Dedifferentiated amniotic fluid mesenchymal stem cell (primary cell): Measurements from ENCODE around the gene MFAP3L.
"Not testable (repeated sequence)": the region's sequence is repeated elsewhere in the genome, so short reads cannot be mapped to it uniquely, and the experiment has no call there.

Experiments
- DNase-seq: peaks from one replicate; pipeline ENCODE4 v3.0.0-alpha.2; 2016; ENCODE audit errors: extremely low spot score

Gene MFAP3L

DNA sequence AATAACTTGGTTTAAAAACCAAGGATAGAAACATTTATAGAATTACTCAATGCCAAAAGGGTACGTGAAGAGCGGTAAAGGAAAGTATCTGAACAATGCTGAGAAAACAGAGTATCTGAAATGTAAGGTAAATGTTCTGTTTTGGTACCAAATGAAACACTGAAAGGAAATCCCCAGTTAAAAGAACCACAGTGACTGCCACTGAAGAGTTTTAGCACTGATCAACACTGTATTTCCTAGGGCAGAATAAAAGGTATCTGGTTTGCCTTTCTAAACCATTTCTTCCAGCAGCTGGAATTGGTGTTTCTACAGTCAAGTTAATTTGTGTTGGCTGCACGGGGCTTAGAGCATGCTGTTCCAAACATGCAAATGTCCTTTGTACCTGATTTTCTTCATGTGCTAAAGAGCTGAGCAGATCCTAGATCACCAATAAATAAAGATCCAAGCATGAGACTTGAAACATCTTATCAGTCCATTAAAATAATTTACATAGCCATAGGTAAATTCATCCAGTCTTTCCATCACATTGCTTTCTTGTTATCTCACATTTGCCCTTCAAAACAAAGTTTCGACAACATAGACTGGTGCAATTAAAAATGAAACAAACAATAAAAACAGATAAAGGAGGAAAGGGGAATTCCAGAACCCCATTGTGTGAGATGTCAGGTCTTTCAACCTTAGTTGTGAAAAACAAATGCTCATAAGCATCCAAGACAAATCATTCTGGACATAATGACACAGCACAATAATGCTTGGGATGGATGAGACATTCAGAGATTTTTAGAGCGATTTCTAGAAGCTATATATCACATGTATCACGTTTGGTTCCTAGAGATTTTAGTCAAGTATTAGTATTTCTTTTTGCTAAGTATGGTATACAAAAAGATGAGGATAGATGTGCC, 38.6 kb downstream of the MFAP3L start:
- DNase-seq, result no peak

GRCh38 chr4:169986369-169986768, 39.8 kb downstream of the MFAP3L start:
- DNase-seq, result no peak

DNA sequence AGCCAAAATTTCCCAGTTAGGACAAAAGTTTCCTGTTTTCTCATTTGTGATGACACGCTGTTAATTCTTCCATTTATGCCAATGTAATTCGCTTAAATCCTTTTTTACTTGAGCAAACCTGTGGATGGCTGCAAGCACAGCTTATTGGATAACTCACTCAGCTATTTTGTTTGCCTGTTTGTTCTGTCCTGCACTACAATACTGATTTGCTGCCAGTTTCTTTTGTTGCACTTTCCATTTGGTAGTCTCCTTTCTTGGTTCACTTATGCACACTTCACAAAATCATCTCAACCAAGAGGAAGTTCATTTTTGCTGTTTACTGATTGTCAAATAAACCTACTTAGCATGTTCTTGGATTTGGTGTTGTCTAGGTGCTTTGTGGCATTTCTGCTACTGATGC, 40.3 kb downstream of the MFAP3L start:
- DNase-seq, result no peak

- no peak for DNase-seq
These were observed 41.5 kb downstream of the MFAP3L start for GRCh38 chr4:169984745-169985144.

GRCh38 chr4:169984173-169984572, 42.0 kb downstream of the MFAP3L start:
- DNase-seq, result no peak

DNA sequence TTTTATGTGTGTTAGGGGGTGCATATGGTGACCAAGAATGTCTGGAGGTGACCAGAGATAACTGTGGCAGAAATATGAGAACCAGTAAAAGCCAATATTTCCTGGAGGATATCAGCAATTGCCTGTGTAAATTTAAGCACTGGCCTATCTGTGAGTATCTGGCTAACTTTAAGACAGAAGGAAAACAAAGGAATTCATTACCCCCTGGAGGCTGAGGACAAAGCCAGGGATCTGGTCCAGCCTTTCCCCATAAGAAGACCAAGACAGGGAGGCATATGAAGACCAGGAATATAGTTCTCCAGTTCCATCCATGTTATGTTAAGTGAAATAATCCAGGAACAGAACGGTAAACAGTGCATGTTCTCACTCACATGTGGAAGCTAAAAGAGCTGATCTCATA, 49.2 kb downstream of the MFAP3L start:
- no peak for DNase-seq

DNA sequence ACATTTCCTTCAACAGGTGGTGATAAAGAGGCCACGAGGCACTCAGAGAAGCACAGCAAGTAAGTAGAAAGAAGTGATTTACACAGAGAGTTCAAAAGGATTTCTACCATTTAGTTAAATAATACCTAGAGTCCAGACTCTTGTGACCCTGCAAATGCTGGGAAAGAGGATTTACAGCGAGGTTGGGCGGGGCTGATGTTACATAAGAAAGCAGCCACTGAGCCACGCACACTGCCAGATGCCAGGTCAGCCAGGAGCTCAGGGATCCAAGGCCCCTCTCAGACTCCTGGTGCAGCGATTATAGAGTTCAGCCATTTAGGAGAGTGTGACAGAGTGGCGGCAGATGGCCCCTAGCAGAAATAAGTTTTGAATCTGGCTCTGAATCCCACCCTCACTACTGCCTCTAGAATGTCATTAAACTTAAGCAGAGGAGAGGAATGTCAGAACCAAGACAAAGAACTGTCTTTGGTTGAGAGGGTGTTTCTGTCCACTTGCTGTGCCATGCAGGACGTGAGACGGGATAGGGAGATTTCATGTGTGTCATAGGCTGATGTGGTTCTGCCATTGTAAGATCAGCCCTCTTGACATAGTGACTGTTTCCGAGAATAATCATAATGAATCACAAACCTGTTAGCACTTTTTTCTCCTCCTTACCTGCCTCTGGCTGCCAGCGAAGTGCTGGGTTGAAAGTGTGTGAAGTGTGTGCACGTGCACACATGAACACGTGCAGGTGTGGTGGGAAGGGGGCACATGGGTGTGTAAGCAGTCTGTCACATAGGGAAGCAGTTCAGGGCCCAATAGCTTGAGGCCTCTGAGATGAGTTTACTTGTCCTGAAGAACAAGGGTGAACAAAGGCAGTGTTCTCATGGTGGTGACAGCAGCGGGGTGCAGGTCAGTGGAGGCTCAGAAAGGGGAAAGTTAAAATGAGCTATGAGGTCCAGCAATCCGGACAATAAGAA, 50.1 kb downstream of the MFAP3L start:
- no peak for DNase-seq

DNA sequence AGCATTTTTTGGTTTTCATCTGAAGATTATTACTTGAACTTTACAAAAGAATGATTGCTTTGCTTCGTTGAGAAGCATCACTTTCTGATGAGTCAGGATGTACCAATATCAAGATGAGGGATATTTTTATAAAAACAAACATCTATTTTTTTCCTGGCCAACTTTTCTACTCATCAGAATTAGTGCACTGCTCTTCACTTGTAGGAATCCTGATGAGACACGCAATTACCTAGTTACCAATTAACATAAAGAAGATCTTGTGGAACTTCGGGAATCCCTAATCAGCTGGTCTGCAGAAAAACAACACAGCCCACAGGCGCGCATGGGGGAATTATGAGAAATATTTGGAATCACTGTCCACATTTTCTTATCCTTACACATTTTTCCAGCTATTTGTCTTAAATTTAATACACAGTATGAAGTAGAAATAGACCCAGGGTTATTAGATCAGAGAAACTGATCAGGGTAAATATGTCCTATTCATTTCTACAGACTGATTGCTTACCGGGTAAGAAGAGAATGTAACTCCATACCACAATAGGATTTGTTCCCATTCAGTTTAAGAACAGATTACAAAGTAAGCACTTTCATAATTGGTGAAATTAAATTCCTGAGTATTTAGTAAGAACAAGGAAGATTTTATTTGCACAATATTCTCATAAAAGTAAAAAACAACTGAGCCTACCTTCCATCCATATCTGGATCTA, 50.9 kb downstream of the MFAP3L start:
- DNase-seq, result no peak

DNA sequence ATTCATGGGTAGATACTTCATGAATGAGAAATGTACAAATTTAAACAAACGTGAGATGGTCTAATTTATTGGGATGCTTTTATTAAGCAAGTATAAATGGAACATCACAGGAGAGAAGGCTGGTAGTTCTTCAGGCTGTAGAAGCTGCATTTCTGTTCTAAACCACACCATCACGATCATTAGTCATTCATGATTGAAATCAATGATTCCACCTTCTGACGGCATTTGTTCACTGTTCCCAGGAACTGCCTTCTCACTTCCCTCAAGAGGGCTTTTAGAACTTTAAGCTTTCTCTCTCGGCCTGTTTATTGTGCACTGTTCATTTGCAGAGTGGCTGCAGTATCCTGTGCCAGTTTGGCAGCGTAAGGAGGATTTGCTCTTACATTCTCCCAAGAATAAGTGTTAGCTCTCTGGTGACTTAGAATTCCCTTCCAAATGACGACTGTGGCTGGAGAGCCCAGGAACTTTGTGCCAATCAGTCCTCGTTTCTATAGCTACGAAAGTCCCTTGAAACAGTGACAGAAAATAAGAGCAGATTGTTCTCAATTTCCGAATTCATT, 54.7 kb downstream of the MFAP3L start:
- no peak for DNase-seq

DNA sequence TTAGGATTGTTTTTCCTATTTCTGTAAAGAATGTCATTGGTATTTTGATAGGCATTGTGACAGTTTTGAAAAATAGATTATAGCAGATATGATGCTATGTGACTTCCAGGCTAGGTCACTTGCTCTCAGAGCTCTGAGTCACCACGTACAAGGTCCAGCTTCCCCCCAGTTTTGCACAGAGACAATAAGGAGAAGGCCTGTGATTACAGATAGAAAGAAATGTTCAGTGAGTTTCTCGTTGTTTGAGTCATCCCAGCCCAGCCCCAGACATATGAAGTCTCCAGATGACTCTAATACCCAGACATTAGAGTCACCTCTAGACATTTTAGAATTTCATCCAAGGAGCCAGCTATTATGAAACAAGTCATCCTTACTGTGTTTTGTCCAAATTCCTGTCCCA, 57.2 kb downstream of the MFAP3L start:
- DNase-seq, result peak; percentile 54

DNA sequence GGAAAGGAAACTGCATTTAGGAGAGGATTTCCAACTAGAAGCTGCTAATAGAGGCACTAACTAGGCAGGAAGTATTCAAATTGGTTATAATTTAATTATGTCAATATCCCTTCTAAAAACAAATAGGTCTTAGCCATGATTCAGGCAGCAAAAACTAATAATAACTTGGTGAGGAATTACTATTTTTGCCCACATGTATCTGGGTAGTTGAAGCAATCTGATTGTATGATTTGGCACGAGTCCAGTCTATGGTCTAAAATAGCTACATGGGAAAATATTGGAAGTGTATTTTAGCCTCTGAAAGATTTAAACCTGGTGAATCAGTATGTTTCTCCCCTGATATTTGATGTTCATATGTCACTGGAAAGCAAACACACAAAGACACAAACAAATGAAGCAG, 62.2 kb downstream of the MFAP3L start:
- no peak for DNase-seq

GRCh38 chr4:169959254-169959653, 66.9 kb downstream of the MFAP3L start:
- DNase-seq, result no peak

- DNase-seq, result no peak
These were observed 67.6 kb downstream of the MFAP3L start for GRCh38 chr4:169958629-169959028.

- no peak for DNase-seq
These were observed 68.4 kb downstream of the MFAP3L start for GRCh38 chr4:169957785-169958184.

- DNase-seq, result no peak
These were observed 69.9 kb downstream of the MFAP3L start for GRCh38 chr4:169956091-169956843.

DNA sequence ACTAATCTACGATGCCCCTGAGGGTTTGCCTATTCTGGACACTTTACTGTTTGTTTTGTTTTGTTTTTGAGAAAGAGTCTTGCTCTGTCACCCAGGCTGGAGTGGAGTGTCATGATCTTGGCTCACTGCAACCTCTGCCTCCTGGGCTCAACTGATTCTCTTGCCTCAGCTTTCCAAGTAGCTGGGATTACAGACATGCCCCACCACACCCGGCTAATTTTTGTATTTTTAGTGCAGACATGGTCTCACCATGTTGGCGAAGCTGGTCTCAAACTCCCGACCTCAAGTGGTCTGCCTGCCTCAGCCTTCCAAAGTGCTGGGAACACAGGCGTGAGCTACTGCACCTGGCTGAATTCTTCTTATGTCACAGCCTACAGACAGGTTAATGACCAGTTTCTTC, 70.7 kb downstream of the MFAP3L start:
- DNase-seq, result no peak

- DNase-seq, result no peak
These were observed 73.8 kb downstream of the MFAP3L start for GRCh38 chr4:169952236-169953002.

GRCh38 chr4:169948271-169948670, 77.9 kb downstream of the MFAP3L start:
- DNase-seq, result no peak

DNA sequence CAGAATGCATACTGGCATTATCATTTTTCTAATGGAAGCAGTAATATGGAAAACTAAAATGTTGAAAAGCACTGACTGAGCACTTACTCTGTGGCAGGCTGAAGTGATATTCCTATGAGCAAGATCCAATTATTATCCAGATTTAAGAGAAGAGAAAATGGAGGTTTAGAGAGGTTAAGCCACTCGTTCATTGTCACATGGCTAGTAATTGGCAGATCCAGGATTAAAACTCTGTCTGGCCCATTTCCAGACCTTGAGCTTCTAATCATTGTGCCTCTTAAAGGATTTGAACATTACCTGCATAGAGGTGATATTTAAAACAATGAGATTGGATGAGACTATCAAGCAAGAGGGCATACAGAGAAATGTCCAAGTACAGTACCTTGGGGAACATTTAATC, 80.6 kb downstream of the MFAP3L start:
- no peak for DNase-seq

DNA sequence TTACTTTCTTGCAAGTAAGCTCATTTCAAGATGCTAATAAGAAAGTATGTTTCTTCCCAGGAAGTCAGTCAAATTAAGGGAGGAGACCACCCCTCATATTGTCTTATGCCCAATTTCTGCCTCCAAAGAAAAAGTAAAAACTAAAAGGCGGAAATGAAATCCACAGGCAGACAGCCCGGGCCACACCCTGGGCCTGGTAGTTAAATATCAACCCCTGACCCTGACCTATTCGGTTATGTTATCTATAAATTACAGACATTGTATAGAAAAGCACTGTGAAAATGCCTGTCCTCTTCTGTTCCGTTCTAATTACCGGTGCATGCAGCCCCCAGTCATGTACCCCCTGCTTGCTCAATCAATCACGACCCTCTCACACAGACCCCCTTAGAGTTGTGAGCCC, 82.6 kb downstream of the MFAP3L start:
- not testable (repeated sequence) for DNase-seq
